AG10803 (cell line): ENCODE measurements around the gene ZBP1.

Experiments
- DNase-seq: peaks from one replicate; pipeline ENCODE4 v3.0.0; 2010; ENCODE audit warnings: low read depth
- H3K4me3 ChIP-seq: 2 replicates; pipeline ENCODE4 v1.5.1; 2011; ENCODE audit warnings: mild to moderate bottlenecking, low read length, control low read depth
- TF ChIP-seq, protein P1 (sequence below): conservative IDR thresholded peaks from 2 replicates; pipeline ENCODE4 v1.5.1; 2011; ENCODE audit warnings: mild to moderate bottlenecking, low read length, control low read depth, inconsistent platforms

ZBP1 gene

DNA sequence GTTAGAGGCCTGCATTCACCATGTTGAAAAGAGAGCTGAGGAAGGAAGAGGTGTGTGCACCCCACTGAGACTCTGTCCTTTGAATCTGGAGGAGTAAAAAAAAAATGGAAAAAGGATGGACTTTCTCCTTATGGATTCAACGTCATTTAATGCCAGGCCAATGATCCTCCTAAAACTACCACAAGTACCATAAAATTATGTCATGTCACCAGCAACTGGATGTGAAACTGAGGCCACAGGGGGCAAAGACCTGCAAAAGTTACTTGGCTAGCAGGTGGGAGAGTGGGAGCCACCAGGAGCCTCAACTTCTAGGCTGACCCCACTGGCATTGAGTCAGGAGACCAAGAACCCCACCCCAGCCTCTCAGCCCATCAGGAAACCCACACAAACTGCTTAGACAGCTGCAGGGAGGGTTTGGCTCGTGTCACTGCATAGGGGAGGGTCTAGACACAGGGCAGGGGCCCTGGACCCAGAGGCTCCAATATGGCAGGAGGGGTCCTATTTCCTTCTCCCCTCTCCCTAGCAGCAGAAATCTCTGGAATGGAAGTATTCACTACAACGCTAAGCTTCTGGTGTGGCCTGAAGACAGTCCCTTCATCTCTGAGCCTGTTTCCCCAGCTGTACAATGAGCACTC is 48.3 kb downstream of the ZBP1 start:
- H3K4me3 ChIP-seq = no peak overlapping the region
- TF ChIP-seq, protein P1, sequence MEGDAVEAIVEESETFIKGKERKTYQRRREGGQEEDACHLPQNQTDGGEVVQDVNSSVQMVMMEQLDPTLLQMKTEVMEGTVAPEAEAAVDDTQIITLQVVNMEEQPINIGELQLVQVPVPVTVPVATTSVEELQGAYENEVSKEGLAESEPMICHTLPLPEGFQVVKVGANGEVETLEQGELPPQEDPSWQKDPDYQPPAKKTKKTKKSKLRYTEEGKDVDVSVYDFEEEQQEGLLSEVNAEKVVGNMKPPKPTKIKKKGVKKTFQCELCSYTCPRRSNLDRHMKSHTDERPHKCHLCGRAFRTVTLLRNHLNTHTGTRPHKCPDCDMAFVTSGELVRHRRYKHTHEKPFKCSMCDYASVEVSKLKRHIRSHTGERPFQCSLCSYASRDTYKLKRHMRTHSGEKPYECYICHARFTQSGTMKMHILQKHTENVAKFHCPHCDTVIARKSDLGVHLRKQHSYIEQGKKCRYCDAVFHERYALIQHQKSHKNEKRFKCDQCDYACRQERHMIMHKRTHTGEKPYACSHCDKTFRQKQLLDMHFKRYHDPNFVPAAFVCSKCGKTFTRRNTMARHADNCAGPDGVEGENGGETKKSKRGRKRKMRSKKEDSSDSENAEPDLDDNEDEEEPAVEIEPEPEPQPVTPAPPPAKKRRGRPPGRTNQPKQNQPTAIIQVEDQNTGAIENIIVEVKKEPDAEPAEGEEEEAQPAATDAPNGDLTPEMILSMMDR = no peak
- DNase-seq = no peak

DNA sequence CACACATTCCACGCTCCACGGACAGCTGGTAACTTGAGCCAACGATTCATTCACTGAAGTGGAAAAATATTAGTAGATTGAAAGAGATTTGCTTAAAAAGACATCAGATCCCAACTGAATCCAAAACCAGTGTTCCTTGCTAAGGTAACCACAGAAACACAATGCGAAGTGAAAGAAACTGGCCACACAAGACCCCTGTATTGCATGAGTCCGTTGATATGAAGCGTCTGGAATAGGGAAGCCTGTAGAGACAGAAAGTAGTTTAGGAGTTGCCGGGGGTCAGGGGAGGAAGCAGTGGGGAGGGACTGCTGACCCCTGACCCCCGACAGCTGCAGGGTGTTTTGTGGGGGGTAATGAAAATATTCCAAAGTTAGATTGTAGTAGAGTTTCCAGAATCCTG is 49.3 kb downstream of the ZBP1 start:
- no peak for DNase-seq
- H3K4me3 ChIP-seq = no peak overlapping the region
- TF ChIP-seq, protein P1 = no peak

DNA sequence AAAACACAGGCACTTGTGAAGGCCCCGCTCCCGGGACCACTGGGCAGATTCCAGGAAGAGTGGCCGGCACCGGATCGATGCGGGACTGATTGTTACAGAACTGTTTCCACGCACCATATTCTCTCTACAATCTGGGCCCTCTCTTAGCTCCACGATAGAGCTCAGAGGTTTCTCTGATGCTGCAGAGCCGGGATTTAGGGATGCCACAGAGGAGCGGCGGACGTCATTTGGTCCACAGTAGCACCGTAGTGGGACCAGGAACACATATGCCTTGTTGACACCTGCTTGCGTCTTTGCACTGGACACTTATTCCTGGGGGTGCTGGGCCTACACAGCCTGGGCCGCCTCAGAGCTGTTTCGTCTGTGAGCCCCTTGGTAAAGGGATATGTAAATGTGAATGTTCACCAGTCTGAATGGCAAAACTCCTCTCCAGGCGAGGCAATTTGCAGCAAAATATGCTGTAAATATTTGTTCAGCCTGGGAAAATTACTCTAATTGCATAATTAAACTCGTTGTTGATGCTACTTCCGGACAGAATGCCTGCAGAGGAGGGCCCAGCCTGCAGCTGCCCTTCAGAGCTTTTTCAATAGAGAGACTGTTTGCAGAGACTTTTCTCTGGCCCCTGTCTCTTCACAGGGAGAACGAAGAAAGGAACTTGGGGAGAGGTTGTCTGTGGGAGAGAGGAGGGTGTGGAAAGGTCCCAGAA is 49.9 kb downstream of the ZBP1 start:
- TF ChIP-seq, protein P1 = no peak
- no peak for DNase-seq
- H3K4me3 ChIP-seq = no peak overlapping the region

DNA sequence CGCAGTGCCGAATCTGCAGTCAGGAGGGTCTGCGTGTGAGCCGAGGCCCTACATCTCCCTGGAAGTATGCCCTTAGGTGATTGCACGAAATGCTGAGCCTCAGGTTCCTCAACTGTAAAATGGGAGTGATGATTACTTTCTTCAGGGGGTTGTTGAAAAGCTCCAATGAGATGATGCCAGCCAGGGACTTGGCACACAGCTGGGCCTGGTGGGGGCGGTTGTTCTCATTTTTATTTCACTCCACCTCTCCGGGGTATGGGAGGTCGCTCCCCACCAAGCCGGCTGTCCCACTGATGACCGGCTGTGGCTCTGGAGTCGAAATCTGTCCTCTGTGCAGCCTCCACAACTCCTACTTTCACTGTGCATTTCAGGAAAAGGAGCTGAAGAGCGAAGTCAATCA is 51.3 kb downstream of the ZBP1 start:
- H3K4me3 ChIP-seq = no peak overlapping the region
- TF ChIP-seq, protein P1 = no peak
- DNase-seq = no peak

DNA sequence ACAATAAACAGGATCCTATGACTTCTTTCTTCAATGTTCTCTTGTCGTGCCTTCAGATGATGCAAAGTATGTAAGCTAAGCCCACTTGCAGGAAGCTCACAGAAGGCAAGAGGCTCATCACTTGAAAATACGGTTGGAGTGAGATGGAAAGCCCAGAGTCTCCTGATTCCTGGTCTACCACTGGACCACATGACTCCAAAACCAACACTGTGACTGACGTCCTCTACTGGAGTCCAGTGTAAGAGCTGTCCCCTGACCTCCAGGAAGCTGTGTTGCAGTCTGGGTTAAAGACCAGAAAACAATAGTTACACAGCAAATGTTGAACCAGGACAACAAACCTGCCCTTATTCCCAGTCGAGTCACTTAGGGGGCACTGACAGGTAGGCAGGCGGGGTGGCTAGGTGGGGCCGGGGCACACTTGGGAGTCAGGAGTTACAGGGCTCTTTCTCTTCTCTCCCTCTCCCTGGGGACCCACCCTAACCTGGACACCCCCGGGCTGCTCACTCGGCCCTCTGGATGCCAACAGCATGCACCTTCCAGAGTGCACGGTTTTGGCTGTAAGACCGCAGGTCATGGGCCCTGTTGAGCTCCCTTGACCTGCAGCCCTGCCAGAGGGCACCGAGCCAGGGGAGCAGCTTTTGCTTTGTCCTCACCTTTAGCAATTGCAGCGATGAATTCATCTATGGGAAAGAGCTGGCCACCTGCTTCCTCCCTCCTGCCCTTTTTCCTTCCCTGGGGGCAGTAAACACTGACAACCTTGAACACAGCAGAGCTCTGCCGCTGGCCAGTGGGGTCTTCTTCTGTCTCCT is 51.9 kb downstream of the ZBP1 start:
- H3K4me3 ChIP-seq = no peak overlapping the region
- DNase-seq = no peak
- TF ChIP-seq, protein P1 = no peak

DNA sequence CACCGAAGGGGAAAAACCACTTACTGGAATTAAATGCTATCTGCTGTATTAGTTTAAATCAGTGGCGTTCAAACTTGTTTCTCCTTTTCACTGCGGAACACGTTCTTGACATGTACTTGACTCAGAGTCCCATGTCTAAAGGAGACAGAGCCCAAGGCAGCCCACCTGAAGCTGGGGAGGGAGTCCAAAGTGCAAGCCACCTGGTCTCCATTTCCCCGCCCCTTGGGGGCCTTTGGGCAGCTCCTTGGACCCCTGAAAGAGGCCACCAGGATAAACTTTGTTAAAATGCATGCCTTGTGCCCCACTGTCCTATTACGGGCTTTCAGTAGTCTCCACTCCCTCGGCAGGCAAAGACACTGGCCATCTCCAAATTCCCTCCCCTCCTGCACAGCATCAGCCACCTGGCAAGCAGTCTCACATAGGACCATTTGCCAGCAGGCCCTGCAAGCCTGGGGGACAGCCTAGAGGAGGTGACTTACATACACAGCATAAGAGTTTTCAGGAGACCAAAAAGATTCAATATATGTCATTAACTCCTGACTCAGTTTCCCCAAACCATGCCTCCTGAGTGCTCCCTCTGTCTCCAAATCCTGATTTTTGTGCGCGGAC is 52.7 kb downstream of the ZBP1 start:
- DNase-seq = no peak
- TF ChIP-seq, protein P1 = no peak

More for the DNA sequence above, 52.7 kb downstream of the ZBP1 start:
- H3K4me3 ChIP-seq = no peak overlapping the region
